Lower leg skin (tissue), 3 donors: Measurements from ENCODE around the gene KSR2.

Experiments used
- CTCF ChIP-seq, 3 donors: fragments of 450-650 bp; IDR thresholded peaks; one replicate each; pipeline ENCODE4 v1.5.1; 2016; ENCODE audit warnings: antibody characterized with exemption in 3 of 3, mild to moderate bottlenecking in 3 of 3, moderate library complexity in 2 of 3
- POLR2A ChIP-seq, 2 donors: fragments of 450-650 bp; IDR thresholded peaks; one replicate each; pipeline ENCODE4 v1.6.1; 2016 to 2017; ENCODE audit warnings: antibody characterized with exemption in 2 of 2, mild to moderate bottlenecking in 1 of 2, moderate library complexity in 1 of 2

- TF ChIP-seq POLR2A (IDR thresholded peaks at IDR 0.05), result no peak
- TF ChIP-seq CTCF (IDR thresholded peaks at IDR 0.05), result no peak
Observed at GRCh38 chr12:117686210-117686609, 282.6 kb downstream of the KSR2 start.
